Activated naive CD8-positive, alpha-beta T cell treated with anti-CD3 and anti-CD28 coated beads, Interleukin-2, amount 50 U/mL, for 16 hours (primary cell): ENCODE measurements around the gene HJURP.

Source experiments
- DNase-seq: peaks from one replicate; pipeline ENCODE4 v3.0.0-alpha.2; 2020; ENCODE audit warnings: low read depth, low spot score

The HJURP gene

GRCh38 chr2:233849607-233850271, 4.6 kb downstream of the HJURP start:
- DNase-seq: no peak

- no peak for DNase-seq
Observed at GRCh38 chr2:233848276-233848675, 6.1 kb downstream of the HJURP start.

GRCh38 chr2:233847248-233847898, 7.0 kb downstream of the HJURP start:
- DNase-seq: no peak

- DNase-seq: no peak
Observed at GRCh38 chr2:233846387-233847247, 7.7 kb downstream of the HJURP start.

- DNase-seq: no peak
Observed at GRCh38 chr2:233845301-233846060, 8.9 kb downstream of the HJURP start.

GRCh38 chr2:233844836-233845235, 9.5 kb downstream of the HJURP start:
- no peak for DNase-seq

- no peak for DNase-seq
Observed at GRCh38 chr2:233844064-233844807, 10.1 kb downstream of the HJURP start.

- DNase-seq: no peak
Observed at GRCh38 chr2:233841183-233841582, 13.2 kb downstream of the HJURP start.

- DNase-seq: no peak
Observed at GRCh38 chr2:233840520-233840919, 13.8 kb downstream of the HJURP start.

GRCh38 chr2:233839447-233839820, 14.9 kb downstream of the HJURP start:
- no peak for DNase-seq

GRCh38 chr2:233838726-233839446, 15.4 kb downstream of the HJURP start:
- DNase-seq: no peak

- DNase-seq: no peak
Observed at GRCh38 chr2:233838251-233838650, 16.1 kb downstream of the HJURP start.

- no peak for DNase-seq
Observed at GRCh38 chr2:233837694-233838229, 16.6 kb downstream of the HJURP start.

GRCh38 chr2:233836359-233836758, 18.0 kb downstream of the HJURP start:
- DNase-seq: no peak

GRCh38 chr2:233835230-233836186, 18.8 kb downstream of the HJURP start:
- no peak for DNase-seq

GRCh38 chr2:233833345-233833744, 21.0 kb downstream of the HJURP start:
- no peak for DNase-seq

GRCh38 chr2:233832869-233833311, 21.4 kb downstream of the HJURP start:
- DNase-seq: no peak

GRCh38 chr2:233832414-233832813, 21.9 kb downstream of the HJURP start:
- DNase-seq: no peak

GRCh38 chr2:233831861-233832260, 22.5 kb downstream of the HJURP start:
- no peak for DNase-seq
